Measurements from ENCODE around the gene HAGH.
"Not testable (repeated sequence)": the region's sequence is repeated elsewhere in the genome, so short reads cannot be mapped to it uniquely, and the experiment has no call there.

DNA sequence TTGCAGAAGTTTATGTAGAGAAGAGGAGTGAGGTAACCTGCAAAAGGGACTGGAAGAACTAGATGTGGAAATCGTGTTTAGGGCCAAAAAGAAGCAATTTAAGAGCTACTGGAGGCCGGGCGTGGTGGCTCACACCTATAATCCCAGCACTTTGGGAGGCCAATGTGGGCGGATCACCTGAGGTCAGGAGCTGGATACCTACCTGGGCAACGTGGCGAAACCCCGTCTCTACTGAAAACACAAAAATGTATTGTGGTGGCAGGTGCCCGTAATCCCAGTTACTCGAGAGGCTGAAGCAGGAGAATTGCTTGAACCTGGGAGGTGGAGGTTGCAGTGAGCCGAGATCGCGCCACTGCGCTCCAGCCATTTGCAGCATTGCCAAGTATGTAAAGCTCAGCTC, 49.4 kb upstream of the HAGH start:
- TF ChIP-seq EZH2 (IDR thresholded peaks at IDR 0.05; ENCODE audit: insufficient read depth, low read length); CTCF (IDR thresholded peaks at IDR 0.05; ENCODE audit: insufficient read depth, low read depth, low read length): not testable (repeated sequence)
